Measurements from ENCODE around the gene TP53INP2. TPM values are rescaled to one million over a fixed set of nuclear protein-coding genes. Genes with fewer than 3 reads are reported as not detected.

The TP53INP2 gene

Small RNA genes lying within 50 kb of the gene (small RNA-seq; reads per million reads assigned to genes)
- not detected for gene AL118520.1 (ENCODE audit: insufficient read depth)
